Measurements from ENCODE around the gene FGF21. TPM values are rescaled to one million over a fixed set of nuclear protein-coding genes. Genes with fewer than 3 reads are reported as not detected.

FGF21 gene
- total RNA-seq, 4 donors from 2014 or later: not detected

DNA sequence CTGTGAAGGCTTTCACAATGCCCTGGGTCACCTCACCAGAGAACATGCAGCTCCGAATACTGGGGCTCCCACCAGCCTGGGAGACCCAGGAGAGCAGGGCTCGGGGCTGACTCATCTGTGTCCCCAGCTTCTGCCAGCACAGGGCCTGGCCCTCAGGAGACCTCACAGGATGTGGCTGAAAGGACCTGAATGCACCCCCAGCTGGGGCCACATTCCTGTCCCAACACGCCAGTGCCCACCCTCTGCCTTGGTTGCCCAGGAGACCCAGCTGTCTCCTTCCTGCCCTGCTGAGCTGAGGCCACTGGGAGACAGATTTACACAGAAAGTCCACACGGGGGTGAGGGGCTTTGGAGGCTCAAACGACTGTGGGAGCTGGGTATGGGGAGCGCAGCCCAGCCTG is 43.6 kb downstream of the FGF21 start:
- H3K4me1 ChIP-seq: peaks cover 0 to 20% (median 12%) of the 10 kb centered on the region in 4 donors
- no peak for TF ChIP-seq POLR2AphosphoS5 (IDR thresholded peaks at IDR 0.05)
- TF ChIP-seq EP300 (IDR thresholded peaks at IDR 0.05; ENCODE audit: low read depth): no peak
- no peak for TF ChIP-seq POLR2A (IDR thresholded peaks at IDR 0.05)
- no peak for TF ChIP-seq CTCF (IDR thresholded peaks at IDR 0.05)
- H3K4me3 ChIP-seq: no peak overlapping the region
- intact Hi-C loops (cut with DNase I; ENCODE audit: low total_unique reads) (loop anchor here (10.0 kb wide), 1 partner anchor 176 kb away; no protein-coding TSS in a partner anchor), in situ Hi-C loops (cut with MboI; ENCODE audit: low pct_ligation_motif_present in 1 of 4, low pct_unique_long_range_greater_than_20kb in 1 of 4, low sequenced_read_pairs in 3 of 4) (no loop called here)
- no peaks in the 10 kb centered on the region for H3K27me3 ChIP-seq
- H3K9me3 ChIP-seq: no peaks in the 10 kb centered on the region
- no peaks in the 10 kb centered on the region for H3K36me3 ChIP-seq
- H3K27ac ChIP-seq: no peak overlapping the region
- no peak for DNase-seq
- 67 to 75% methylated on average over 1 to 5 of the region's 6 CpGs for WGBS, 2 donors (ENCODE audit: low coverage in 1 of 2)

- Histone ChIP-seq H3K4me3 (no peak overlapping the region), H3K36me3 (no peaks in the 10 kb centered on the region), H3K4me1 (peaks cover 0 to 18% (median 11%) of the 10 kb centered on the region in 4 donors), H3K27me3 (no peaks in the 10 kb centered on the region), H3K27ac (no peak overlapping the region), H3K9me3 (no peaks in the 10 kb centered on the region)
- in situ Hi-C loops (cut with MboI; ENCODE audit: low pct_ligation_motif_present in 1 of 4, low pct_unique_long_range_greater_than_20kb in 1 of 4, low sequenced_read_pairs in 3 of 4) (no loop called here), intact Hi-C loops (cut with DNase I; ENCODE audit: low total_unique reads) (loop anchor here (10.0 kb wide), 1 partner anchor 175 kb away; no protein-coding TSS in a partner anchor)
- DNase-seq: no peak
- 92 to 100% methylated on average over 1 to 39 of the region's 44 CpGs for WGBS, 2 donors (ENCODE audit: low coverage in 1 of 2)
- no peak for TF ChIP-seq POLR2A (IDR thresholded peaks at IDR 0.05)
- no peak for TF ChIP-seq EP300 (IDR thresholded peaks at IDR 0.05; ENCODE audit: low read depth)
- TF ChIP-seq POLR2AphosphoS5 (IDR thresholded peaks at IDR 0.05): no peak
- TF ChIP-seq CTCF (IDR thresholded peaks at IDR 0.05): no peak
Observed at GRCh38 chr19:48799358-48800300, 44.3 kb downstream of the FGF21 start.

- 75 to 78% methylated on average over 1 to 2 of the region's 2 CpGs for WGBS, 2 donors (ENCODE audit: low coverage in 1 of 2)
- H3K4me1 ChIP-seq: peaks cover 0 to 16% (median 11%) of the 10 kb centered on the region in 4 donors
- no peaks in the 10 kb centered on the region for H3K36me3 ChIP-seq
- no peak for DNase-seq
- H3K27ac ChIP-seq: peak overlapping the region in 3 of 4 donors; percentile 21 to 49 (median 28)
- intact Hi-C loops (cut with DNase I; ENCODE audit: low total_unique reads) (no loop called here), in situ Hi-C loops (cut with MboI; ENCODE audit: low pct_ligation_motif_present in 1 of 4, low pct_unique_long_range_greater_than_20kb in 1 of 4, low sequenced_read_pairs in 3 of 4) (no loop called here)
- no peaks in the 10 kb centered on the region for H3K27me3 ChIP-seq
- TF ChIP-seq EP300 (IDR thresholded peaks at IDR 0.05; ENCODE audit: low read depth): no peak
- TF ChIP-seq POLR2AphosphoS5 (IDR thresholded peaks at IDR 0.05): no peak
- no peak for TF ChIP-seq POLR2A (IDR thresholded peaks at IDR 0.05)
- TF ChIP-seq CTCF (IDR thresholded peaks at IDR 0.05): no peak
- H3K4me3 ChIP-seq: no peak overlapping the region
- H3K9me3 ChIP-seq: no peaks in the 10 kb centered on the region
Observed at GRCh38 chr19:48802623-48803022, 47.3 kb downstream of the FGF21 start.

GRCh38 chr19:48804496-48804895 is 49.2 kb downstream of the FGF21 start:
- no peaks in the 10 kb centered on the region for H3K9me3 ChIP-seq
- no peaks in the 10 kb centered on the region for H3K27me3 ChIP-seq
- DNase-seq: no peak
- H3K27ac ChIP-seq: no peak overlapping the region
- H3K4me3 ChIP-seq: no peak overlapping the region
- H3K4me1 ChIP-seq: peaks cover 0 to 29% (median 19%) of the 10 kb centered on the region in 4 donors
- intact Hi-C loops (cut with DNase I; ENCODE audit: low total_unique reads) (no loop called here), in situ Hi-C loops (cut with MboI; ENCODE audit: low pct_ligation_motif_present in 1 of 4, low pct_unique_long_range_greater_than_20kb in 1 of 4, low sequenced_read_pairs in 3 of 4) (no loop called here)
- 83 to 86% methylated on average over 7 to 8 of the region's 8 CpGs for WGBS, 2 donors (ENCODE audit: low coverage in 1 of 2)
- no peaks in the 10 kb centered on the region for H3K36me3 ChIP-seq
- TF ChIP-seq CTCF (IDR thresholded peaks at IDR 0.05): no peak
- no peak for TF ChIP-seq POLR2AphosphoS5 (IDR thresholded peaks at IDR 0.05)
- no peak for TF ChIP-seq EP300 (IDR thresholded peaks at IDR 0.05; ENCODE audit: low read depth)
- TF ChIP-seq POLR2A (IDR thresholded peaks at IDR 0.05): no peak
